Naive thymus-derived CD8-positive, alpha-beta T cell (primary cell): ENCODE data around the gene P2RX1. TPM values are rescaled to one million over a fixed set of nuclear protein-coding genes. Genes with fewer than 3 reads are reported as not detected.

ENCODE experiments used
- ATAC-seq, 2 donors: fragments of 150-1000 bp; cut with Tn5 transposase in 1 of 2; sonication (Bioruptor Pico), chemical (Tn5 transposase) in 1 of 2; 1 replicate in 1 of 2; 2 replicates in 1 of 2; pipeline ENCODE4 v1.10.0; 2021; ENCODE audit warnings: mild to moderate bottlenecking in 2 of 2, moderate library complexity in 2 of 2
- POLR2A ChIA-PET: fragments of 350-600 bp; sonication (Branson Sonifier 250); formaldehyde crosslinking; loops from one replicate; lab custom pipeline; 2021; ENCODE audit warnings: antibody characterized with exemption; lab: Charles Lee
- DNase-seq, 10 donors: peaks; one replicate each; pipeline versions ENCODE4 v3.0.0 to v3.0.0-alpha.2; 2020 to 2022
- H3K27ac Mint-ChIP-seq, 10 donors: one replicate each; pipeline ENCODE4 v1.8.0; 2020 to 2022; ENCODE audit warnings: mild to moderate bottlenecking in 10 of 10, mixed read lengths in 10 of 10, moderate library complexity in 4 of 10, inconsistent platforms in 1 of 10
- H3K27me3 Mint-ChIP-seq, 5 donors: one replicate each; pipeline ENCODE4 v1.8.0; 2021 to 2022; ENCODE audit warnings: mixed read lengths in 5 of 5
- H3K36me3 Mint-ChIP-seq, 3 donors: one replicate each; pipeline ENCODE4 v1.8.0; 2020 to 2022; ENCODE audit warnings: mixed read lengths in 3 of 3, mild to moderate bottlenecking in 2 of 3, inconsistent platforms in 1 of 3
- H3K4me1 Mint-ChIP-seq, 4 donors: one replicate each; pipeline ENCODE4 v1.8.0; 2021 to 2022; ENCODE audit warnings: mixed read lengths in 4 of 4
- H3K4me3 Mint-ChIP-seq, 10 donors: one replicate each; pipeline ENCODE4 v1.8.0; 2020 to 2022; ENCODE audit warnings: mild to moderate bottlenecking in 10 of 10, mixed read lengths in 10 of 10, moderate library complexity in 6 of 10, inconsistent platforms in 1 of 10
- H3K9me3 Mint-ChIP-seq, 9 donors: one replicate each; pipeline ENCODE4 v1.8.0; 2020 to 2022; ENCODE audit warnings: mixed read lengths in 9 of 9, mild to moderate bottlenecking in 3 of 9, inconsistent platforms in 1 of 9, moderate library complexity in 1 of 9
- polyA plus RNA-seq, 3 donors: library from polyadenylated mRNA; unstranded; fragments of 300-500 nt; fragmentation: Illumina TruSeq; gene quantifications; one replicate each; pipeline ENCODE4 v1.2.3, GENCODE V29; 2021
- total RNA-seq, 8 experiments: library from RNA in 2 of 8; stranded (reverse) in 2 of 8; gene quantifications; one replicate each; pipeline ENCODE4 v1.2.3 and lab custom pipeline; 2021 to 2026

Gene P2RX1
- total and polyA plus RNA-seq, 5 experiments from 2014 or later: 1.1 to 1.6 TPM; not detected in 3

GRCh38 chr17:3889325-3890012 is 26.8 kb downstream of the P2RX1 start:
- Mint-ChIP-seq H3K4me1 (peaks cover 35 to 61% (median 58%) of the 10 kb centered on the region in 4 donors), H3K27me3 (no peaks in the 10 kb centered on the region), H3K27ac (peak overlapping the region in 3 of 10 donors; percentile 3 to 59 (median 43)), H3K36me3 (peaks cover 0 to 8% (median 3%) of the 10 kb centered on the region in 3 donors), H3K9me3 (no peaks in the 10 kb centered on the region), H3K4me3 (no peak overlapping the region)
- DNase-seq (no peak), ATAC-seq (no peak)
- POLR2A ChIA-PET: interaction anchor here (0.7 to 1.7 kb wide), 2 partner anchors 11 to 817 kb away, joined by 3 to 7 read pairs; no protein-coding TSS in a partner anchor

- DNase-seq (no peak), ATAC-seq (no peak)
- POLR2A ChIA-PET: interaction anchor here (1.7 kb wide), 1 partner anchor 10 kb away, joined by 7 read pairs; no protein-coding TSS in a partner anchor
- Mint-ChIP-seq H3K4me3 (peak overlapping the region in 3 of 10 donors; percentile 43 to 65 (median 45)), H3K27me3 (no peaks in the 10 kb centered on the region), H3K9me3 (no peaks in the 10 kb centered on the region), H3K36me3 (peaks cover 0 to 9% (median 3%) of the 10 kb centered on the region in 3 donors), H3K4me1 (peaks cover 30 to 53% (median 52%) of the 10 kb centered on the region in 4 donors), H3K27ac (peak overlapping the region in 6 of 10 donors; percentile 3 to 97 (median 54))
Measured at GRCh38 chr17:3888343-3889171, 27.7 kb downstream of the P2RX1 start.

DNA sequence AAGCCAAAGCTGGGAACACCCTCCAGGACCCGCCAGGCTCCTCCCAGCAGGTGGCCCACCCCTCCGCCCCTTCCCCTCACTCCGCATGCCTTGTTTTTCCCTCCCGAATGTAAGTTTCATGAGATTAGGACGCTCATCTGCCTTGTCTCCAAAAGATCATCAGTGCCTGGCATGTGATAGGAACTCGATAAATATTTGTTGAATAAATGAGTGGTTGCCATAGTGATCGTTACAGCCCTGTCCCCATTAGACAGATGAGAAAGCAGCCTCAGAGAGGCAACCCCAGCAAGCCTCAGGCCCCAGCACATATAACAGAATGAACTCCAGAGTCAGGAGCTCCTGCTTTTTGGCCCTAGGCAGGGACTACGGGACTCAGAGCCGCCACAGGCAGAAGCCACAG is 28.5 kb downstream of the P2RX1 start:
- peaks cover 27 to 50% (median 49%) of the 10 kb centered on the region in 4 donors for H3K4me1 Mint-ChIP-seq
- H3K27me3 Mint-ChIP-seq: no peaks in the 10 kb centered on the region
- no peak for ATAC-seq
- POLR2A ChIA-PET: no interaction called here
- H3K9me3 Mint-ChIP-seq: no peaks in the 10 kb centered on the region
- peaks cover 0 to 11% (median 3%) of the 10 kb centered on the region in 3 donors for H3K36me3 Mint-ChIP-seq
- H3K4me3 Mint-ChIP-seq: peak overlapping the region in 7 of 10 donors; percentile 3 to 88 (median 46)
- DNase-seq: no peak
- peak overlapping the region in 7 of 10 donors; percentile 68 to 97 (median 83) for H3K27ac Mint-ChIP-seq

GRCh38 chr17:3887394-3887793 is 28.9 kb downstream of the P2RX1 start:
- H3K36me3 Mint-ChIP-seq: peaks cover 0 to 12% (median 3%) of the 10 kb centered on the region in 3 donors
- peaks cover 27 to 50% (median 49%) of the 10 kb centered on the region in 4 donors for H3K4me1 Mint-ChIP-seq
- POLR2A ChIA-PET: no interaction called here
- no peak for ATAC-seq
- H3K4me3 Mint-ChIP-seq: peak overlapping the region in 9 of 10 donors; percentile 55 to 88 (median 68)
- DNase-seq: no peak
- no peaks in the 10 kb centered on the region for H3K9me3 Mint-ChIP-seq
- no peaks in the 10 kb centered on the region for H3K27me3 Mint-ChIP-seq
- peak overlapping the region; percentile 17 to 97 (median 90) for H3K27ac Mint-ChIP-seq

DNA sequence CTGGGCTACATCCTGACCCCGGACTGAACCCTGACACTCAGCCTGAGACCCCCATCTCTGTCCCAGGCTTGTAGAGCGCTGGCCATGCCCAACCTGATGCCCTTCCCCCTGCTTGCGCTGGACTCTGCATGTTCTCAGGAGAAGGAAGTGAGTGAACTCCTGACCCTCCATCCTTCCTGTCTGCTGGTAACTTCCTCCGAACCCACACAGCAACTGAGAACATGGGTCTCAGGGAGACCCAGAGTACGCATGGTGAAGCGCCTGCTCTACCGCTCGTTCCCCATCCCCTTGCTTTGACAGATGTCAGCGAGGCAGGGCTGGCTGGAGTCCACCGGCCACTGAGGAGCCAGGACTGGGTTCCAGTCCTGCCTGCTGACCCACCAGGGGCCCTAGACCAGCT is 29.5 kb downstream of the P2RX1 start:
- Mint-ChIP-seq H3K36me3 (peaks cover 0 to 12% (median 3%) of the 10 kb centered on the region in 3 donors), H3K27ac (peak overlapping the region; percentile 71 to 97 (median 90)), H3K9me3 (no peaks in the 10 kb centered on the region), H3K4me1 (peaks cover 26 to 46% (median 44%) of the 10 kb centered on the region in 4 donors), H3K27me3 (no peaks in the 10 kb centered on the region), H3K4me3 (peak overlapping the region in 9 of 10 donors; percentile 55 to 88 (median 68))
- DNase-seq (peak in 2 of 10 donors; percentile 21 to 54), ATAC-seq (peak; percentile 64 to 79)
- POLR2A ChIA-PET: no interaction called here

DNA sequence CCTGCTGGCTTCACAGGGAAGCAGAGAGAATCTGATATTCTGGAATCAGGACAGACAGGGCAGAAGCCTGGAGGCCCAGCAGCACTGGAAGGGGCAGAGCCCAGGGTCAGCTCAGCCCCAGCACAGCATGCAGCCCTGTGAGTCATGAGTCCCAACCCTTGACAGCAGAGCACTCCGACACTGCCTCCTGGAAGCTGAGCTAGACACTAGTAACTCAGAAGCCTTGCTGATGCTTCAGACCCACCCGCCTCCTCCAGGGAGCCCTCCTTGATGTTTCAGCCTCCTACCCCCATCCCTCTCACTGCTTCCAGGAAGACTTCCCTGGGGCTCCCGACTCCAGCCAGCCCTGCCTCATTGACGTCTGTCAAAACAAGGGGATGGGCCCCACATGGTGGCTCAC is 30.3 kb downstream of the P2RX1 start:
- DNase-seq (peak in 1 of 10 donors; percentile 41), ATAC-seq (no peak)
- Mint-ChIP-seq H3K4me1 (peaks cover 22 to 38% (median 36%) of the 10 kb centered on the region in 4 donors), H3K9me3 (no peaks in the 10 kb centered on the region), H3K4me3 (peak overlapping the region in 3 of 10 donors; percentile 26 to 88 (median 65)), H3K36me3 (peaks cover 0 to 16% (median 3%) of the 10 kb centered on the region in 3 donors), H3K27me3 (no peaks in the 10 kb centered on the region), H3K27ac (peak overlapping the region in 6 of 10 donors; percentile 56 to 97 (median 70))
- POLR2A ChIA-PET: no interaction called here

DNA sequence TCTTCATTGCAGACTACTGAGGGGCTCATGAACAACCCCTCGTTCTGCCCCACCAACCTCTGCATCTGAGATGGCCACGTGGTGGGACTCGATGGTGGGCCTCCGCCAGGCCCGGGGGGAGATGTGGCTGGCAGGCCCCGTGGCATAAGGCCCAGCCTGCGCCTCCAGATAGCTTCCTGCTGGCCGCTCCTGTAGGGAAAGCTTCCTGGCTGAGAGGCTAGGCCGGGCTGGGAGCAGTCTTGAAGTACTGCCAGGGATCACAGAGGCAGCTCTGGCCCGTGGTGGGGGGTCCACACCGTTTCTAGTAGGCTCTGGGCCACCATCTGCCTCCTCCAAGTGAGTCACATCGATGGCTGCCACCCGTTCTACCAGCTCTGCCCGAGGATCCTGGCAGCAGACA is 31.0 kb downstream of the P2RX1 start:
- DNase-seq: no peak
- Mint-ChIP-seq H3K4me3 (no peak overlapping the region), H3K27ac (peak overlapping the region in 1 of 10 donors; percentile 33), H3K4me1 (peaks cover 22 to 32% (median 29%) of the 10 kb centered on the region in 4 donors), H3K9me3 (no peaks in the 10 kb centered on the region), H3K27me3 (no peaks in the 10 kb centered on the region), H3K36me3 (peaks cover 0 to 16% (median 3%) of the 10 kb centered on the region in 3 donors)
- POLR2A ChIA-PET: no interaction called here
- ATAC-seq: no peak

DNA sequence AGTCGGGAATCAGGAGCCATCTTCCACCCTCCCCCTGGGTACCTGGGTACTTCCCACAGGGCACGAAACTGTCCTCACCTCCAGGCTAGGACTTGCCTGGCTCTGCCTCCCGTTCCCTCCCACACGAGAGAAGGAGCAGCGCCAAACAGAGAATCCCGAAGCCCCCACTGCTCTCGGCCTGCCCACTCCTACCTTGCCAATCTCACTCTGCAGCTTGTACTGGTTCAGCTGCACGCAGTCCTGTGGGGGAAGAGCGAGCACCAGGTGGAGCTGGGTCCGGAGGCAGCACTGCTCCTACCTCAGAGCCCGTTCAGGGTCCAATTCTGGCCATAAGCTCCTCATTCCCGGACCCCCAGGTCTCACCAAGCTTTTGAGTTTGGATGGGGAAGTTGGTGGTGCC is 32.1 kb downstream of the P2RX1 start:
- Mint-ChIP-seq H3K4me1 (peaks cover 26 to 28% (median 27%) of the 10 kb centered on the region in 4 donors), H3K27me3 (no peaks in the 10 kb centered on the region), H3K4me3 (no peak overlapping the region), H3K27ac (no peak overlapping the region), H3K9me3 (no peaks in the 10 kb centered on the region), H3K36me3 (peaks cover 0 to 20% (median 3%) of the 10 kb centered on the region in 3 donors)
- DNase-seq: peak in 1 of 10 donors; percentile 54
- POLR2A ChIA-PET: interaction anchor here (0.5 to 0.8 kb wide), 2 partner anchors 119 to 146 kb away, joined by 3 read pairs; no protein-coding TSS in a partner anchor
- ATAC-seq: no peak

DNA sequence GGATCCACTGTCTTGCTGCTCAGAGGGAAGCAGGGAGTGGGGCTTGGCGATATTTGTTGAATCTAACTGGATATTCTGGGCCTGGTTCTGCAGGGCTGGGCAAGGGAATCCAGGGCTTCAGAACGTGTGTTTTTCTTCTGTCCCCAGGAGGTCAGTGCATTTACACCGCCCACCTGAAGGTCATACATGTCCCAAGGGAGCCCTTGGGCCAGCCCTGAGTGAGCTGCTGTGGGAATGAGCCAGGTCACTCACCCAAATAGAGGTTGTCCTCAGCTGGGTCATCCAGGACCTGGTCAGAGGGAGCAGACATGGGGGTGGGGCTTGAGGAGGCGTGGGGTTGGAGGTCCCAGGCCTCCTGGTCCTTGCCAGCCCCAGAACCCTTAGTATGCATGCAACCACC is 34.0 kb downstream of the P2RX1 start:
- H3K9me3 Mint-ChIP-seq: no peaks in the 10 kb centered on the region
- H3K4me1 Mint-ChIP-seq: peaks cover 13 to 23% (median 14%) of the 10 kb centered on the region in 4 donors
- no peak for ATAC-seq
- peaks cover 0 to 27% (median 3%) of the 10 kb centered on the region in 3 donors for H3K36me3 Mint-ChIP-seq
- no peaks in the 10 kb centered on the region for H3K27me3 Mint-ChIP-seq
- no peak for DNase-seq
- no peak overlapping the region for H3K4me3 Mint-ChIP-seq
- POLR2A ChIA-PET: no interaction called here
- H3K27ac Mint-ChIP-seq: no peak overlapping the region

DNA sequence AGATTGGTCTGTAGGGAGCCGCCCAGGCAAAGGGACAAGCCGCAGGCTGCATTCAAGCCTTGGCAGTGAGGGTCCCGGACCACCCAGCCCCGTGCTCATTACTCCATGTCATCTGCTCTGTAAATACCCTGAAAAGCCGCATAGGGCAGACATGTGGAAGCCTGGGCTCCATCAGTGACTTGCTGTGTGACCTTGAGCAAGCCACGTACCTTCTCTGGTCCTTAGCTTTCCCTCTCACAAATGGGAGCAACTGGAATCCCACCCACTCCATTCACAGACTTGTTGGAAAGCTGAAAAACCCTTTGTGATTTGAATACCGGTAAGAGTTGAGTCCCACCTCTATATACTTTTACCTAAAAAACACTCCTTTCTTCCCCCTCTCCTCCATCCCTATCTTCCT is 35.3 kb downstream of the P2RX1 start:
- DNase-seq (no peak), ATAC-seq (no peak)
- no peak overlapping the region for H3K4me3 Mint-ChIP-seq
- H3K36me3 Mint-ChIP-seq: peaks cover 0 to 35% (median 4%) of the 10 kb centered on the region in 3 donors
- H3K9me3 Mint-ChIP-seq: no peaks in the 10 kb centered on the region
- POLR2A ChIA-PET: no interaction called here
- no peaks in the 10 kb centered on the region for H3K27me3 Mint-ChIP-seq
- no peak overlapping the region for H3K27ac Mint-ChIP-seq
- H3K4me1 Mint-ChIP-seq: peaks cover 0 to 11% (median under 1%) of the 10 kb centered on the region in 4 donors

DNA sequence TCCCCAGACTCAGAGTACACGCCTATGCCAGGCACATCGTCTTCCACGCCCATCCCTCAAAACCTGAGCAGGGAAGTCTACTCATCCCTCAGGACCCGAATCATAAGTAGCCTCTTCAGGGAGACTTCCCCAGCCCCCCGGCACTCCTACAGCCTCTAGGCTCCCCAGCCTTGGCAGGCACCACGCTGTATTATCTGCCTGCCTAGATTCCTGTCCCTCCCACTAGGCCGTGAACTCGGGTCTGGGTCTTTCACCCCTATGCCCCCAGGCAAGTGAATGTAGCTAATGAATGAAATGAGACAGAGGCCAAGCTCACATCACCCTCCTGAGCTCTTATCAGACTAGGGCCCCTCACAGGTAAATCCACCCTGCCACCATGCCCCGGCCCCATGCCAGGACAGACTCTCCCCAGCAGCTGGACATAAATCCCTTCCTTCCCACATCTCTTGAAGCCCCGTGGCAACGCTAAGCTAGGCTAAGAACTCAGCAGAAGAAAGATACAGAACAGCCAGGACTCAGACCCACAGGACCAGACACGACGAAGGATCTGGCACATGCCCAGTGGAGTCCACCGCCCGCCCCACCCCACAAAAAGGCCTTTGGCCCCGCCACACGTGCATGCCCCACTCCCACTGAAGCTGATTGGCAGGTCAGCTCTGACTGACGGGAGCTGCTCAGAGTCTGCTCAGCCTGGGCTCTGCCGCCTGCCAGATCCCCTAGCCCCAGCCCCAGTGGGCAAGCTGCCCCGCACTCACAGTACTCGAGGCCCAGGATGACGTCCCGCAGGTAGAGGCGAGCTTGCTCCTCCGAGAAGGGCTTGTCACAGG is 36.5 kb downstream of the P2RX1 start:
- peak overlapping the region in 3 of 10 donors; percentile 47 to 73 (median 56) for H3K27ac Mint-ChIP-seq
- peaks cover 0 to 11% (median 0%) of the 10 kb centered on the region in 4 donors for H3K4me1 Mint-ChIP-seq
- no peak overlapping the region for H3K4me3 Mint-ChIP-seq
- DNase-seq: no peak
- H3K27me3 Mint-ChIP-seq: no peaks in the 10 kb centered on the region
- POLR2A ChIA-PET: no interaction called here
- H3K36me3 Mint-ChIP-seq: peaks cover 0 to 39% (median 7%) of the 10 kb centered on the region in 3 donors
- no peaks in the 10 kb centered on the region for H3K9me3 Mint-ChIP-seq
- no peak for ATAC-seq

- Mint-ChIP-seq H3K27ac (peak overlapping the region in 4 of 10 donors; percentile 31 to 63 (median 52)), H3K27me3 (no peaks in the 10 kb centered on the region), H3K36me3 (peaks cover 0 to 38% (median 5%) of the 10 kb centered on the region in 3 donors), H3K4me1 (peaks cover 0 to 11% (median 0%) of the 10 kb centered on the region in 4 donors), H3K9me3 (no peaks in the 10 kb centered on the region), H3K4me3 (no peak overlapping the region)
- POLR2A ChIA-PET: interaction anchor here (1.9 kb wide), 1 partner anchor 10 kb away, joined by 7 read pairs; no protein-coding TSS in a partner anchor
- DNase-seq (no peak), ATAC-seq (no peak)
Measured at GRCh38 chr17:3879186-3879585, 37.1 kb downstream of the P2RX1 start.
